Calu3 (cell line): ENCODE results near the gene TGM5. TPM values are rescaled to one million over a fixed set of nuclear protein-coding genes. Genes with fewer than 3 reads are reported as not detected.

Source experiments
- BruUV-seq: library from RNA; stranded (reverse); fragments of 400-500 nt; replicated peaks from 2 replicates; lab custom pipeline; 2021; lab: Mats Ljungman, UMichigan
- CTCF ChIA-PET: fragments of 300-600 bp; sonication (Branson Sonifier 250); formaldehyde crosslinking; loops from one replicate; lab custom pipeline; 2022; ENCODE audit warnings: antibody characterized with exemption; lab: Charles Lee
- DNase-seq: peaks from one replicate; pipeline ENCODE4 v3.0.0; 2022
- H3K27ac Mint-ChIP-seq: one replicate; pipeline ENCODE4 v1.8.0; 2022; ENCODE audit warnings: mixed read lengths; ENCODE audit not compliant: unreplicated experiment
- H3K27me3 Mint-ChIP-seq: one replicate; pipeline ENCODE4 v1.8.0; 2022; ENCODE audit warnings: mixed read lengths; ENCODE audit not compliant: unreplicated experiment
- H3K36me3 Mint-ChIP-seq: one replicate; pipeline ENCODE4 v1.8.0; 2022; ENCODE audit warnings: mild to moderate bottlenecking, moderate library complexity, mixed read lengths; ENCODE audit not compliant: insufficient read depth, unreplicated experiment
- H3K4me1 Mint-ChIP-seq: one replicate; pipeline ENCODE4 v1.8.0; 2022; ENCODE audit warnings: mild to moderate bottlenecking, low read depth, mixed read lengths; ENCODE audit not compliant: unreplicated experiment
- H3K4me3 Mint-ChIP-seq: one replicate; pipeline ENCODE4 v1.8.0; 2022; ENCODE audit warnings: mild to moderate bottlenecking, low read depth, moderate library complexity, mixed read lengths; ENCODE audit not compliant: unreplicated experiment
- H3K9me3 Mint-ChIP-seq: one replicate; pipeline ENCODE4 v1.8.0; 2022; ENCODE audit warnings: low read depth, mixed read lengths; ENCODE audit not compliant: unreplicated experiment
- intact Hi-C: fragments of 100-400 bp; cut with micrococcal nuclease; formaldehyde crosslinking; loops from one replicate; pipeline ENCODE4 v1.10.0; 2022; ENCODE audit not compliant: unreplicated experiment
- total RNA-seq: library from RNA; stranded (reverse); gene quantifications from 2 replicates; pipeline ENCODE4 v1.2.3, GENCODE V29; 2022
- TF ChIP-seq, protein P1 (sequence below): fragments of 200-600 bp; IDR thresholded peaks from one replicate; pipeline ENCODE4 v1.8.0; 2022; ENCODE audit warnings: antibody characterized with exemption; ENCODE audit not compliant: unreplicated experiment

TGM5 gene
- total RNA-seq, 1 experiment from 2014 or later, result not detected

DNA sequence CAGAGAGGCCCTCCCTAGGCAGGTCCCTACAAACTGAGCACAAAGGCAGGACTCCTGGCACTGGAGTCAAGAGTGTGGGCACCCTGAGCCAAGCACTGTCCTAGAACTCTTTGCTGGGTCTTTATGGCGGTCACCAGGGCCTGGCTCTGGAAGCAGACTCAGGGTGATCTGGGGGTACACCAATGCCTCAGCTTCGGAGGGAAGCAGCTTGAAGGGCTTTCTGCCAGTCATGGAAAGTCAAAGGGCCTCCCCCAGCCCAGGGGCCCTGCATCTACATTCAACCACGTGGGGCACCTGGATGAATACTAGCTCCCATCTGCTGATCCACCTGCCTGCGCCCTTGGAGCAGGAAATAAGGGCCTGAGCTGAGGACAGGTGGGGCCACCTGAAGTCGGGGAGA is 53.3 kb downstream of the TGM5 start:
- Mint-ChIP-seq H3K9me3 (no peaks in the 10 kb centered on the region), H3K4me3 (no peak overlapping the region), H3K27ac (no peak overlapping the region), H3K36me3 (no peaks in the 10 kb centered on the region), H3K4me1 (no peaks in the 10 kb centered on the region), H3K27me3 (peaks cover 40% of the 10 kb centered on the region)
- DNase-seq, result no peak
- no TSS peak for BruUV-seq
- intact Hi-C loops, result no loop called here
- CTCF ChIA-PET, result interaction anchor here (0.9 kb wide), 1 partner anchor 507 kb away, joined by 3 read pairs; no protein-coding TSS in a partner anchor
- TF ChIP-seq, protein P1, sequence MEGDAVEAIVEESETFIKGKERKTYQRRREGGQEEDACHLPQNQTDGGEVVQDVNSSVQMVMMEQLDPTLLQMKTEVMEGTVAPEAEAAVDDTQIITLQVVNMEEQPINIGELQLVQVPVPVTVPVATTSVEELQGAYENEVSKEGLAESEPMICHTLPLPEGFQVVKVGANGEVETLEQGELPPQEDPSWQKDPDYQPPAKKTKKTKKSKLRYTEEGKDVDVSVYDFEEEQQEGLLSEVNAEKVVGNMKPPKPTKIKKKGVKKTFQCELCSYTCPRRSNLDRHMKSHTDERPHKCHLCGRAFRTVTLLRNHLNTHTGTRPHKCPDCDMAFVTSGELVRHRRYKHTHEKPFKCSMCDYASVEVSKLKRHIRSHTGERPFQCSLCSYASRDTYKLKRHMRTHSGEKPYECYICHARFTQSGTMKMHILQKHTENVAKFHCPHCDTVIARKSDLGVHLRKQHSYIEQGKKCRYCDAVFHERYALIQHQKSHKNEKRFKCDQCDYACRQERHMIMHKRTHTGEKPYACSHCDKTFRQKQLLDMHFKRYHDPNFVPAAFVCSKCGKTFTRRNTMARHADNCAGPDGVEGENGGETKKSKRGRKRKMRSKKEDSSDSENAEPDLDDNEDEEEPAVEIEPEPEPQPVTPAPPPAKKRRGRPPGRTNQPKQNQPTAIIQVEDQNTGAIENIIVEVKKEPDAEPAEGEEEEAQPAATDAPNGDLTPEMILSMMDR, result no peak

- TF ChIP-seq, protein P1, result no peak
- no TSS peak for BruUV-seq
- Mint-ChIP-seq H3K27me3 (peaks cover 40% of the 10 kb centered on the region), H3K4me3 (no peak overlapping the region), H3K4me1 (no peaks in the 10 kb centered on the region), H3K27ac (no peak overlapping the region), H3K36me3 (no peaks in the 10 kb centered on the region), H3K9me3 (no peaks in the 10 kb centered on the region)
- intact Hi-C loops, result no loop called here
- CTCF ChIA-PET, result interaction anchor here (0.9 kb wide), 1 partner anchor 506 kb away, joined by 3 read pairs; no protein-coding TSS in a partner anchor
- DNase-seq, result no peak
Measured at GRCh38 chr15:43212951-43213350, 53.8 kb downstream of the TGM5 start.

DNA sequence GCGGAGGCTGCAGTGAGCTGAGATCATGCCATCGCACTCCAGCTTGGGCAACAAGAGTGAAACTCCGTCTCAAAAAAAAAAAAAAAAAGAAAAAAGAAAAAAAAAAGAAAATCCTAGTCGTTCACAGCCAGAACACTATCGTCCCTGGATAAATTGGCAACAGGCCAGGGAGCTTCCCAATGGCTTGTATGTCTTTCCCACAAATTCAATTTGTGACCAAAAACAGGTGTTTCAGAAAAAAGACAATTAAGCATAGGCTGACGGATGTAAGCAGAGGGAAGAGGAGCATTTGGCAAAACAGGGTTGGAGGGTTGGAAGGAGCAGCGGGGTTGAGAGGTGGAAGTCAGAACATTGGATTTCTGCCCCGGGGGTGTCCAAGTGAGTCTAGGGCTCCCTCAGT is 54.4 kb downstream of the TGM5 start:
- BruUV-seq, result no TSS peak
- H3K27me3 Mint-ChIP-seq, result peaks cover 40% of the 10 kb centered on the region
- no peak overlapping the region for H3K27ac Mint-ChIP-seq
- no peaks in the 10 kb centered on the region for H3K9me3 Mint-ChIP-seq
- no peaks in the 10 kb centered on the region for H3K4me1 Mint-ChIP-seq
- TF ChIP-seq, protein P1, result no peak
- CTCF ChIA-PET, result no interaction called here
- no peak overlapping the region for H3K4me3 Mint-ChIP-seq
- H3K36me3 Mint-ChIP-seq, result no peaks in the 10 kb centered on the region
- DNase-seq, result no peak
- intact Hi-C loops, result no loop called here

- Mint-ChIP-seq H3K9me3 (no peaks in the 10 kb centered on the region), H3K27me3 (peaks cover 48% of the 10 kb centered on the region), H3K4me1 (no peaks in the 10 kb centered on the region), H3K27ac (no peak overlapping the region), H3K4me3 (no peak overlapping the region), H3K36me3 (no peaks in the 10 kb centered on the region)
- TF ChIP-seq, protein P1, result no peak
- BruUV-seq, result no TSS peak
- intact Hi-C loops, result no loop called here
- no peak for DNase-seq
- CTCF ChIA-PET, result no interaction called here
Measured at GRCh38 chr15:43211224-43211735, 55.4 kb downstream of the TGM5 start.
